ENCODE measurements around the gene ANO3. TPM values are rescaled to one million over a fixed set of nuclear protein-coding genes. Genes with fewer than 3 reads are reported as not detected.

The ANO3 gene
- total RNA-seq, 1 experiment from 2014 or later = not detected

DNA sequence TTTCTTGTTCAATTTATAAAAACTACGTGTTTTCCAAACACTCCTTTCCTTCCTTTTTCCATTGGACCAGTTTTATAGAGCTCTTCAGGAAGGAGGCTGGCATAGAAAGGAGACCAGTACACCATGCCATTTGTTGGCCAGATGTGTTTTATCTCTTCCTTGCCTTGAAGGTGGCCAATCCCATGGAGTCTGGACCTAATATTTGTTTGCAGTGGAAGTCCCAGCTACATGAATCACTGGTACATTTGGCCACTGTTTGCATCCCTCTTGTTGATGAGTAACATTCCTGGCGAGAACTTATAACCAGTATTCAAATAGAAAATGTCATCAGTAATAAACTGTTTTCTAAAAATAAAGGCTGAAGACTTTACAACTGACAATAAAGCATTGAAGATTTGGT, 110.2 kb downstream of the ANO3 start:
- no peaks in the 10 kb centered on the region for H3F3A ChIP-seq (ENCODE audit: low read length, unreplicated experiment)
- no peaks in the 10 kb centered on the region for H3K9me2 ChIP-seq (replicated peaks; ENCODE audit: low read length)
- ATAC-seq (peak; percentile 43), DNase-seq (peak; percentile 28)
- no TSS peak for BruUV-seq (replicated peaks)
- intact Hi-C loops (cut with micrococcal nuclease) = no loop called here
- H3K4me2 ChIP-seq (ENCODE audit: low read length) = no peak overlapping the region
- TF ChIP-seq EZH2phosphoT487 (IDR thresholded peaks at IDR 0.05; ENCODE audit: borderline replicate concordance, low read length) (no peak), CTCF (conservative IDR thresholded peaks at IDR 0.05; ENCODE audit: low read depth, low read length) (no peak)
- H2AFZ ChIP-seq (ENCODE audit: low read length) = no peak overlapping the region
- no peaks in the 10 kb centered on the region for H4K20me1 ChIP-seq (ENCODE audit: low read length)
- no peaks in the 10 kb centered on the region for H3K4me1 ChIP-seq (ENCODE audit: insufficient read depth, low read length)
- POLR2A ChIA-PET (ENCODE audit: unreplicated experiment) = no interaction called here
- H3K9ac ChIP-seq (ENCODE audit: low read length) = no peak overlapping the region
- H3K79me2 ChIP-seq (ENCODE audit: low read length) = no peaks in the 10 kb centered on the region
- H3K27ac ChIP-seq (ENCODE audit: low read length) = no peak overlapping the region
- H3K4me3 ChIP-seq (ENCODE audit: low read length) = no peak overlapping the region
- no peaks in the 10 kb centered on the region for H3K36me3 ChIP-seq (ENCODE audit: low read depth, low read length)
- CTCF ChIA-PET = no interaction called here
- no peaks in the 10 kb centered on the region for H3K9me3 ChIP-seq (ENCODE audit: low read length)
- H3K27me3 ChIP-seq (ENCODE audit: low read length) = no peaks in the 10 kb centered on the region

- no peak overlapping the region for H2AFZ ChIP-seq (ENCODE audit: low read length)
- BruUV-seq (replicated peaks) = no TSS peak
- no peaks in the 10 kb centered on the region for H3K27me3 ChIP-seq (ENCODE audit: low read length)
- no peaks in the 10 kb centered on the region for H3K36me3 ChIP-seq (ENCODE audit: low read depth, low read length)
- no peaks in the 10 kb centered on the region for H3F3A ChIP-seq (ENCODE audit: low read length, unreplicated experiment)
- ATAC-seq = no peak
- H3K9me3 ChIP-seq (ENCODE audit: low read length) = no peaks in the 10 kb centered on the region
- no peak overlapping the region for H3K4me3 ChIP-seq (ENCODE audit: low read length)
- POLR2A ChIA-PET (ENCODE audit: unreplicated experiment) = no interaction called here
- DNase-seq = no peak
- H3K4me2 ChIP-seq (ENCODE audit: low read length) = no peak overlapping the region
- H4K20me1 ChIP-seq (ENCODE audit: low read length) = no peaks in the 10 kb centered on the region
- no peak overlapping the region for H3K27ac ChIP-seq (ENCODE audit: low read length)
- H3K9ac ChIP-seq (ENCODE audit: low read length) = no peak overlapping the region
- no peaks in the 10 kb centered on the region for H3K4me1 ChIP-seq (ENCODE audit: insufficient read depth, low read length)
- no peaks in the 10 kb centered on the region for H3K9me2 ChIP-seq (replicated peaks; ENCODE audit: low read length)
- TF ChIP-seq EZH2 (IDR thresholded peaks at IDR 0.05; ENCODE audit: low read length, unreplicated experiment) (no peak), CTCF (conservative IDR thresholded peaks at IDR 0.05; ENCODE audit: low read depth, low read length) (no peak), EZH2phosphoT487 (IDR thresholded peaks at IDR 0.05; ENCODE audit: borderline replicate concordance, low read length) (no peak)
- CTCF ChIA-PET = no interaction called here
- no peaks in the 10 kb centered on the region for H3K79me2 ChIP-seq (ENCODE audit: low read length)
- intact Hi-C loops (cut with micrococcal nuclease) = no loop called here
These were observed 111.7 kb downstream of the ANO3 start for GRCh38 chr11:26443617-26444016.

DNA sequence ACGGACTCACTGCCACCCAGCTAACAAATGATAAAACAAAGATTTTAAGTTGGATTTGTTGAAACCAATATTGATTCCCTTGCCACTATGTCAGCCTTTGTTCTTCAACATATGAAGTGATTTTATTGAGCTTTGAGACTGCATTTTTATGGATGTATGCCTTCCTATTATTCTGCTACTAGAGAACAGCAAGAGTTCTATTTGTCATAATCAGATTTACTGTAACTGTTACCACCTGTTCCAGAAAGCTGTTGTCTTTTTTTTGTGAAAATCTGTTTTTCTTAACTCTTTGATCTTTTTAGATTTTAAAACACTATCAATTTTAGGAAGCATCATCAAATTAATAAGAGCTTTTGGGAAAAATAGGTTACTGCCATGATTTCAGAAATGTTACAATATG, 125.7 kb downstream of the ANO3 start:
- DNase-seq = no peak
- ATAC-seq = no peak
- Histone ChIP-seq H3K9ac (ENCODE audit: low read length) (no peak overlapping the region), H3K27ac (ENCODE audit: low read length) (no peak overlapping the region), H3K27me3 (ENCODE audit: low read length) (no peaks in the 10 kb centered on the region), H4K20me1 (ENCODE audit: low read length) (no peaks in the 10 kb centered on the region), H2AFZ (ENCODE audit: low read length) (no peak overlapping the region), H3K4me2 (ENCODE audit: low read length) (no peak overlapping the region), H3K9me2 (replicated peaks; ENCODE audit: low read length) (no peaks in the 10 kb centered on the region), H3F3A (ENCODE audit: low read length, unreplicated experiment) (no peaks in the 10 kb centered on the region), H3K9me3 (ENCODE audit: low read length) (no peaks in the 10 kb centered on the region), H3K36me3 (ENCODE audit: low read depth, low read length) (no peaks in the 10 kb centered on the region), H3K4me1 (ENCODE audit: insufficient read depth, low read length) (no peaks in the 10 kb centered on the region), H3K79me2 (ENCODE audit: low read length) (no peaks in the 10 kb centered on the region), H3K4me3 (ENCODE audit: low read length) (no peak overlapping the region)
- no TSS peak for BruUV-seq (replicated peaks)
- ChIA-PET POLR2A (ENCODE audit: unreplicated experiment) (no interaction called here), CTCF (no interaction called here)
- intact Hi-C loops (cut with micrococcal nuclease) = no loop called here
- TF ChIP-seq EZH2phosphoT487 (IDR thresholded peaks at IDR 0.05; ENCODE audit: borderline replicate concordance, low read length) (no peak), EZH2 (IDR thresholded peaks at IDR 0.05; ENCODE audit: low read length, unreplicated experiment) (no peak), CTCF (conservative IDR thresholded peaks at IDR 0.05; ENCODE audit: low read depth, low read length) (no peak)

Data from PC-3 (cell line).